ENCODE data around the gene SEMA3A.

- no peak for TF ChIP-seq CTCF (conservative IDR thresholded peaks at IDR 0.05; ENCODE audit: low read depth in 2 of 2)
- no peak for TF ChIP-seq ETS1 (IDR thresholded peaks at IDR 0.05)
- TF ChIP-seq EZH2 (IDR thresholded peaks at IDR 0.05; ENCODE audit: low read depth, unreplicated experiment): no peak
- TF ChIP-seq CREB1 (CRISPR knock-in tag; IDR thresholded peaks at IDR 0.05; ENCODE audit: low read depth): no peak
- TF ChIP-seq ZNF331 (CRISPR knock-in tag; IDR thresholded peaks at IDR 0.05; ENCODE audit: low read depth): no peak
- no peak for TF ChIP-seq REST (IDR thresholded peaks at IDR 0.05; ENCODE audit: unreplicated experiment)
- no peak for TF ChIP-seq POLR2AphosphoS5 (IDR thresholded peaks at IDR 0.05; ENCODE audit: low read depth)
- TF ChIP-seq EZH2phosphoT487 (IDR thresholded peaks at IDR 0.05; ENCODE audit: unreplicated experiment): no peak
- TF ChIP-seq ZNF114 (CRISPR knock-in tag; IDR thresholded peaks at IDR 0.05): no peak
- TF ChIP-seq JUNB (IDR thresholded peaks at IDR 0.05; ENCODE audit: unreplicated experiment): no peak
- TF ChIP-seq NANOG (IDR thresholded peaks at IDR 0.05; ENCODE audit: borderline replicate concordance): no peak
These were observed 121.3 kb downstream of the SEMA3A start for GRCh38 chr7:84073186-84073875.
